C4-2B (cell line): ENCODE results near the gene ETS1.

Source experiments
- CTCF ChIP-seq: fragments of 450-650 bp; conservative IDR thresholded peaks from 2 replicates; pipeline ENCODE4 v1.5.1; 2017; ENCODE audit warnings: mild to moderate bottlenecking
- ZFX ChIP-seq: fragments of 450-650 bp; IDR thresholded peaks from 2 replicates; pipeline ENCODE4 v1.6.1; 2017

- TF ChIP-seq CTCF: no peak
- TF ChIP-seq ZFX: no peak
Observed at GRCh38 chr11:128476729-128477128, 110.6 kb downstream of the ETS1 start.
